Measurements from ENCODE around the gene RNF181. TPM values are rescaled to one million over a fixed set of nuclear protein-coding genes. Genes with fewer than 3 reads are reported as not detected.

Gene RNF181
- polyA plus RNA-seq, 1 donor (not counting 4 experiments of a cell fraction or from before 2014, with no cell fraction given): 264 TPM

DNA sequence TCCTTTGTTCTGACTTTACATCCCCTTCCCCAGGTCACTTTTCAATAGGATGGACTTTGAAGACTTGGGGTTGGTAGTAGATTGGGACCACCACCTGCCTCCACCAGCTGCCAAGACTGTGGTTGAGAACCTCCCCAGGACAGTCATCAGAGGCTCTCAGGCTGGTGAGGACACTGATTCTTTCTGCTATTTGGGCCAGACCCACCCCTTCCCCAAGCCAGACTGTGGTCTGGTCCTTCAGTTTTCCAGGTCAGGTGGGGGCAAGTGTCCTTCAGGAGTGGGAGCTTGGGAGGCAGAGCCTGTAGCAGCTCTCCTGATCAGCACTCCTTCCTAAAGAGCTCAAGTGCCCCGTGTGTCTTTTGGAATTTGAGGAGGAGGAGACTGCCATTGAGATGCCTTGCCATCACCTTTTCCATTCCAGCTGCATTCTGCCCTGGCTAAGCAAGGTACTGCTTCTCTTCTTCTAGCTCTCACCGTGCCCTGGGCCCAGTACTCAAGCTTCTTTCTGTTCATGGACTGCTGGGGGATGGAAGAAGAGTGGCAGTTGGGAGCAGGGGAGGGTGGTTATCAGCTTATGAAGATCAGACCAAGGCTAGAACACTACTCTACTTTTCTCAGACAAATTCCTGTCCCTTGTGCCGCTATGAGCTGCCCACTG lies 1.1 kb downstream of the RNF181 start:
- Histone ChIP-seq H3K36me3 (ENCODE audit: control insufficient read depth in 2 of 2, extremely low read depth in 1 of 2, insufficient read depth in 2 of 2, low read length in 2 of 2) (peaks cover 7 to 26% of the 10 kb centered on the region in 2 experiments), H3K4me1 (ENCODE audit: control insufficient read depth, extremely low read depth, insufficient read depth, low read length) (peaks cover 16% of the 10 kb centered on the region), H3K9ac (ENCODE audit: control insufficient read depth, extremely low read depth, insufficient read depth, low read length) (peak overlapping the region; percentile 89), H3K9me1 (ENCODE audit: control insufficient read depth, extremely low read depth, insufficient read depth, low read length) (no peaks in the 10 kb centered on the region), H2AFZ (ENCODE audit: control insufficient read depth, low read length) (no peak overlapping the region), H3K27ac (ENCODE audit: control insufficient read depth, insufficient read depth, low read length) (peak overlapping the region; percentile 91), H3K4me2 (ENCODE audit: control insufficient read depth, extremely low read depth, insufficient read depth, low read depth, low read length) (peak overlapping the region; percentile 93), H3K9me3 (ENCODE audit: control insufficient read depth, low read depth, low read length) (no peaks in the 10 kb centered on the region), H3K4me3 (ENCODE audit: control insufficient read depth in 2 of 3, extremely low read depth in 1 of 3, insufficient read depth in 2 of 3, low read depth in 1 of 3, low read length in 3 of 3) (peak overlapping the region; percentile 85 to 98 (median 87)), H3K79me2 (ENCODE audit: control insufficient read depth, insufficient read depth, low read length) (peaks cover 19% of the 10 kb centered on the region), H4K20me1 (ENCODE audit: control insufficient read depth, extremely low read depth, insufficient read depth, low read length) (no peaks in the 10 kb centered on the region), H3K27me3 (ENCODE audit: control insufficient read depth, extremely low read depth, insufficient read depth, low read length) (no peaks in the 10 kb centered on the region)
- DNase-seq (ENCODE audit: low read depth, low spot score) (no peak), FAIRE-seq (no peak)
- dilution Hi-C loops (cut with MboI; ENCODE audit: extremely low pct_ligation_motif_present, low sequenced_read_pairs): no loop called here
- TF ChIP-seq, protein P1, sequence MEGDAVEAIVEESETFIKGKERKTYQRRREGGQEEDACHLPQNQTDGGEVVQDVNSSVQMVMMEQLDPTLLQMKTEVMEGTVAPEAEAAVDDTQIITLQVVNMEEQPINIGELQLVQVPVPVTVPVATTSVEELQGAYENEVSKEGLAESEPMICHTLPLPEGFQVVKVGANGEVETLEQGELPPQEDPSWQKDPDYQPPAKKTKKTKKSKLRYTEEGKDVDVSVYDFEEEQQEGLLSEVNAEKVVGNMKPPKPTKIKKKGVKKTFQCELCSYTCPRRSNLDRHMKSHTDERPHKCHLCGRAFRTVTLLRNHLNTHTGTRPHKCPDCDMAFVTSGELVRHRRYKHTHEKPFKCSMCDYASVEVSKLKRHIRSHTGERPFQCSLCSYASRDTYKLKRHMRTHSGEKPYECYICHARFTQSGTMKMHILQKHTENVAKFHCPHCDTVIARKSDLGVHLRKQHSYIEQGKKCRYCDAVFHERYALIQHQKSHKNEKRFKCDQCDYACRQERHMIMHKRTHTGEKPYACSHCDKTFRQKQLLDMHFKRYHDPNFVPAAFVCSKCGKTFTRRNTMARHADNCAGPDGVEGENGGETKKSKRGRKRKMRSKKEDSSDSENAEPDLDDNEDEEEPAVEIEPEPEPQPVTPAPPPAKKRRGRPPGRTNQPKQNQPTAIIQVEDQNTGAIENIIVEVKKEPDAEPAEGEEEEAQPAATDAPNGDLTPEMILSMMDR (optimal IDR thresholded peaks at IDR 0.05 in 1 of 3, IDR thresholded peaks at IDR 0.05 in 1 of 3, conservative IDR thresholded peaks at IDR 0.05 in 1 of 3; ENCODE audit: extremely low read depth in 1 of 3, insufficient read depth in 2 of 3, low read length in 3 of 3): no peak
- no peak for TF ChIP-seq EZH2 (IDR thresholded peaks at IDR 0.05; ENCODE audit: low read length)

DNA sequence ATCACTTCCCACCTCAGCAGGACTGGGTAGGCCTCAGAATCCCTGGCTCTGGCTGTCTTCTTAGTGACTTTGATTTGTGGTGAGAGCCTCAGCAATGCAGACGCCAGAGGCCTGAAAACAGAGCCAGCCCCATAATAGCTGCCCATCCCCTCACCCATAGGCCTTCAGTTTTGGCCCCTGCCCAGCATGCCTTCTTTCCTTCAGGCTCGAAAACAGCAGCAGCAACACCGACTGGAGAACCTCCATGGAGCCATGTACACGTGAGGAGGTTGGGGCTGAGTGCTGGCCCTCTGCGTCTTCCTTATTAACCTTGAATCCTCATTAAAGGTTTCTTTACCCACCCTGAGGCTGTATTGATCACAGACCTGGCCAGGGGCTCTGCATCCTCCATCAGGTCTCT lies 1.7 kb downstream of the RNF181 start:
- Histone ChIP-seq H2AFZ (ENCODE audit: control insufficient read depth, low read length) (no peak overlapping the region), H3K4me2 (ENCODE audit: control insufficient read depth, extremely low read depth, insufficient read depth, low read depth, low read length) (no peak overlapping the region), H4K20me1 (ENCODE audit: control insufficient read depth, extremely low read depth, insufficient read depth, low read length) (no peaks in the 10 kb centered on the region), H3K79me2 (ENCODE audit: control insufficient read depth, insufficient read depth, low read length) (peaks cover 19% of the 10 kb centered on the region), H3K4me3 (ENCODE audit: control insufficient read depth in 2 of 3, extremely low read depth in 1 of 3, insufficient read depth in 2 of 3, low read depth in 1 of 3, low read length in 3 of 3) (no peak overlapping the region), H3K4me1 (ENCODE audit: control insufficient read depth, extremely low read depth, insufficient read depth, low read length) (peaks cover 16% of the 10 kb centered on the region), H3K27me3 (ENCODE audit: control insufficient read depth, extremely low read depth, insufficient read depth, low read length) (no peaks in the 10 kb centered on the region), H3K9ac (ENCODE audit: control insufficient read depth, extremely low read depth, insufficient read depth, low read length) (no peak overlapping the region), H3K9me3 (ENCODE audit: control insufficient read depth, low read depth, low read length) (no peaks in the 10 kb centered on the region), H3K9me1 (ENCODE audit: control insufficient read depth, extremely low read depth, insufficient read depth, low read length) (no peaks in the 10 kb centered on the region), H3K36me3 (ENCODE audit: control insufficient read depth in 2 of 2, extremely low read depth in 1 of 2, insufficient read depth in 2 of 2, low read length in 2 of 2) (peaks cover 7 to 26% of the 10 kb centered on the region in 2 experiments), H3K27ac (ENCODE audit: control insufficient read depth, insufficient read depth, low read length) (no peak overlapping the region)
- no peak for TF ChIP-seq EZH2 (IDR thresholded peaks at IDR 0.05; ENCODE audit: low read length)
- TF ChIP-seq, protein P1 (optimal IDR thresholded peaks at IDR 0.05 in 1 of 3, IDR thresholded peaks at IDR 0.05 in 1 of 3, conservative IDR thresholded peaks at IDR 0.05 in 1 of 3; ENCODE audit: extremely low read depth in 1 of 3, insufficient read depth in 2 of 3, low read length in 3 of 3): no peak
- no peak for DNase-seq (ENCODE audit: low read depth, low spot score)
- dilution Hi-C loops (cut with MboI; ENCODE audit: extremely low pct_ligation_motif_present, low sequenced_read_pairs): no loop called here
- no peak for FAIRE-seq
